Kidney (tissue), 14 donors: ENCODE measurements around the gene RCVRN. TPM values are rescaled to one million over a fixed set of nuclear protein-coding genes. Genes with fewer than 3 reads are reported as not detected.

Source experiments
- DNase-seq, 5 donors: peaks; one replicate each; pipeline ENCODE4 v3.0.0-alpha.2; 2013 to 2020
- FAIRE-seq: peaks from 2 replicates; lab custom pipeline; 2012; peaks lifted over from hg19 to GRCh38; lab: Jason Lieb, UNC
- H3K27ac ChIP-seq, 2 donors: one replicate each; pipeline ENCODE4 v1.7.0; 2013; ENCODE audit warnings: low read depth in 2 of 2, low read length in 2 of 2, inconsistent platforms in 1 of 2
- H3K27me3 ChIP-seq: one replicate; pipeline ENCODE4 v1.7.1; 2013; ENCODE audit warnings: low read length, inconsistent platforms; ENCODE audit not compliant: control insufficient read depth, insufficient read depth
- H3K36me3 ChIP-seq, 3 donors: one replicate each; pipeline versions ENCODE4 v1.7.0 to v1.7.1; 2013; ENCODE audit warnings: low read length in 3 of 3, control low read depth in 1 of 3, inconsistent platforms in 1 of 3; ENCODE audit not compliant: insufficient read depth in 3 of 3, control insufficient read depth in 2 of 3
- H3K4me1 ChIP-seq, 3 donors: one replicate each; pipeline versions ENCODE4 v1.7.0 to v1.7.1; 2013; ENCODE audit warnings: low read length in 3 of 3, inconsistent platforms in 1 of 3, low read depth in 1 of 3; ENCODE audit not compliant: control insufficient read depth in 2 of 3, insufficient read depth in 2 of 3
- H3K4me3 ChIP-seq, 3 donors: one replicate each; pipeline versions ENCODE4 v1.7.0 to v1.8.1; 2013; ENCODE audit warnings: low read length in 3 of 3, control low read depth in 1 of 3, inconsistent platforms in 1 of 3
- H3K9ac ChIP-seq, 3 donors: one replicate each; pipeline versions ENCODE4 v1.7.0 to v1.7.1; 2013; ENCODE audit warnings: low read length in 3 of 3, control low read depth in 1 of 3, inconsistent platforms in 1 of 3
- H3K9me3 ChIP-seq, 3 donors: one replicate each; pipeline versions ENCODE4 v1.7.0 to v1.7.1; 2013; ENCODE audit warnings: low read length in 3 of 3, control low read depth in 1 of 3, inconsistent platforms in 1 of 3; ENCODE audit not compliant: control insufficient read depth in 2 of 3, insufficient read depth in 1 of 3
- intact Hi-C: fragments of 100-400 bp; cut with DNase I; formaldehyde crosslinking; loops from one replicate; pipeline ENCODE4 v1.11.1; 2022
- polyA plus RNA-seq: library from polyadenylated mRNA; stranded (reverse); fragments of 350-450 nt; fragmentation: Illumina TruSeq; extraction: RNeasy Lipid Tissue Mini Kit (QIAGEN cat#74804); gene quantifications from one replicate; pipeline ENCODE4 v1.2.3, GENCODE V29; 2014; ENCODE audit warnings: low read depth, low replicate concordance; ENCODE audit not compliant: insufficient read depth
- total RNA-seq: library from RNA; stranded (reverse); fragmentation: NEBNext Ultra II Directional; extraction: Animal tissue kit (Norgen Biotek cat#: 25700); gene quantifications from one replicate; pipeline ENCODE4 v1.2.1, GENCODE V29; 2021
- TF ChIP-seq, protein P1 (sequence below): IDR thresholded peaks from 3 replicates; pipeline ENCODE4 v1.5.1; 2012; ENCODE audit warnings: mild to moderate bottlenecking, moderate library complexity, borderline replicate concordance; ENCODE audit not compliant: insufficient read depth; ENCODE audit errors: extremely low read depth
- donor health status: control.
- donor health status: control.
- donor health status: control.
- donor health status: control.
- donor health status: control.
- donor health status: DM: yes; HTN: yes; CAD: no.
- donor health status: Normal renal cell carcinoma (clear cell type).

Gene RCVRN
- total and polyA plus RNA-seq, 2 donors from 2014 or later: not detected

DNA sequence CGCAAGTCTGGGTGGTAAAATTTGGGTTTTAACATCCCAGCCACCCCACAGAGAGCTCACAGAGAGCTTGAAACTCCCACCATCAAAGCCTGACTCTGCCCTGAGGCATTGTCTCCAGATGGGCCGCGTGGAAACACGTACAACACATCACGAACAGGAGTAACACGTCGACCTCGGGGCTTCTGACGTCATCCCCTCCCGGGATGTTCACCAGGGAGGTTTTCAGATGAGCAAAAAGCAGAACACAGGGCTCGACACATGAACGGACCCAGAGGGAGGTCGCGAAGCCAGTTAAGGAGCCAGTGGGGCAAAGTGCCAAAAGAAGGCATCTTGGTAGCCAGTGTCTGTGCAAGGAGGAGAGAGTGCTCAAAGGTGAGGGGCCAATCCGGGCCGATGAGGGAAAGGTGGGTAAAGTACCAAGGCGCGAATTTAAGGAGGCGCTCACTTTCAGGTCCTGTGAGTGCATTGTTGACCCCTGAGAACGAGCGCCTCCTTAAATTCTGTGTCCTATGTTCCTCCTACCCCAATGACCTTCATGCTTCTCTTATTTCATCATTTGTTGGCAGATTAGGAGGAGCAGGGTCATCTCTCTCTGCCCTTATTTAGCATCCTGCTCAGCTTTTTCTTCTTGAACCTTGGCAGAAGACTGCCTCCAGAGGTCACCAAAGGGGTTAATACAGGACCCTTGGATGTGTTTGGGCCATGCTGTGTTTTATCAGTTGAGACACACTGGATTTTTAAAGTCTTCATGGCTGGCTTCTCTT, 5.6 kb downstream of the RCVRN start:
- H3K9me3 ChIP-seq: peaks cover 0 to 4% (median 0%) of the 10 kb centered on the region in 3 donors
- no peak overlapping the region for H3K27ac ChIP-seq
- H3K36me3 ChIP-seq: no peaks in the 10 kb centered on the region

DNA sequence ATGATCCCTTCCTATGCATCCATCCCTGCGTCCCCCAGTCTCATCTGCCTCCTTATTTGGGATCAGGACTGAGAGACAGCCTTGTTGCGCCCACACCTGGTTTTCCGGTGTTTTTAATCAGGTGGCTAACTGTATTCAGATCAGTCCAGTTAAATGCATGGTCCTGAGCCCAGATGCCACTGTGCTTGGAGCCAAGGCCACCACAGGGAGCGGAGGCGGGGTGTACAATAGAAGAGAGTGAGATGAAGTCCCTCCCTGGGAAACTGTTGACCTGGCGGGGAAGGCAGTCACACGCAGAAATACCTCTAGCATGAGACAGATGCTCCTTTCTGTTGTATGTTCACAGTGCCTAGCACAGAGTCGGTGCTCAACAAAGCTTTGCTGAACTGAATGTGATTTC, 6.3 kb downstream of the RCVRN start:
- TF ChIP-seq, protein P1, sequence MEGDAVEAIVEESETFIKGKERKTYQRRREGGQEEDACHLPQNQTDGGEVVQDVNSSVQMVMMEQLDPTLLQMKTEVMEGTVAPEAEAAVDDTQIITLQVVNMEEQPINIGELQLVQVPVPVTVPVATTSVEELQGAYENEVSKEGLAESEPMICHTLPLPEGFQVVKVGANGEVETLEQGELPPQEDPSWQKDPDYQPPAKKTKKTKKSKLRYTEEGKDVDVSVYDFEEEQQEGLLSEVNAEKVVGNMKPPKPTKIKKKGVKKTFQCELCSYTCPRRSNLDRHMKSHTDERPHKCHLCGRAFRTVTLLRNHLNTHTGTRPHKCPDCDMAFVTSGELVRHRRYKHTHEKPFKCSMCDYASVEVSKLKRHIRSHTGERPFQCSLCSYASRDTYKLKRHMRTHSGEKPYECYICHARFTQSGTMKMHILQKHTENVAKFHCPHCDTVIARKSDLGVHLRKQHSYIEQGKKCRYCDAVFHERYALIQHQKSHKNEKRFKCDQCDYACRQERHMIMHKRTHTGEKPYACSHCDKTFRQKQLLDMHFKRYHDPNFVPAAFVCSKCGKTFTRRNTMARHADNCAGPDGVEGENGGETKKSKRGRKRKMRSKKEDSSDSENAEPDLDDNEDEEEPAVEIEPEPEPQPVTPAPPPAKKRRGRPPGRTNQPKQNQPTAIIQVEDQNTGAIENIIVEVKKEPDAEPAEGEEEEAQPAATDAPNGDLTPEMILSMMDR: no peak
- Histone ChIP-seq H3K9ac (no peak overlapping the region), H3K36me3 (no peaks in the 10 kb centered on the region), H3K27me3 (no peaks in the 10 kb centered on the region), H3K27ac (no peak overlapping the region), H3K4me3 (no peak overlapping the region), H3K4me1 (no peaks in the 10 kb centered on the region), H3K9me3 (peaks cover 0 to 4% (median 0%) of the 10 kb centered on the region in 3 donors)
- intact Hi-C loops: no loop called here
- no peak for FAIRE-seq
- DNase-seq: no peak

More for the DNA sequence above, 5.6 kb downstream of the RCVRN start:
- DNase-seq (no peak), FAIRE-seq (no peak)
- Histone ChIP-seq H3K4me3 (no peak overlapping the region), H3K4me1 (no peaks in the 10 kb centered on the region), H3K27me3 (no peaks in the 10 kb centered on the region), H3K9ac (no peak overlapping the region)
- intact Hi-C loops: no loop called here
- TF ChIP-seq, protein P1: no peak

DNA sequence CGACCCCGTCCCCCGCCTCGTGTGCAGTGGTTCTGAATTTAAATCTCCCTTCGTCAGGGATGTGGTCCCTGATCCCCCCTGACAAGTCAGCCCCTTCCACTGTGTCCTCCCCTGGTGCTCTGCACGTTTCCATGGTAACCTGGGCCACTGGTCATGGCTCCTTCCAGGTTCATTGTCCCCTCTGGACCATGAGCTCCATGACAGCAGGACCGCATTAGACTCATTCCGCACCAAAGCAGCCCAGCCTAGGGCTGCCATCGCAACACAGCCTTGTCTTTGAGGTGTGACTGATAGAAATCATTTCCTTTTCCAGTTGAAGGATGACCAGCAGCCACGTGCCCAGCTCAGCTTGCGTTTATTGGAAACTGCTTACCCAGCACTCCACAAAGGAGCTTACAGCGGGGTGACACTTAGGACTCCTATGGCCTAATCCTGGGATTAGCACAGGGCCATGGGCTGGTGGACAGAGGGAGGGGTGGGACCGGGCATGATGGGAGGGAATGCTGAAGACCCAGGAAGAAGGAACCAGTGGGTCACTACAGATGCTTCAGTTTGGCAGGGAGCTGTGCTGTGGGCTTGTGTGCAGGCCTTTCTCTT, 7.6 kb downstream of the RCVRN start:
- intact Hi-C loops: no loop called here
- Histone ChIP-seq H3K9me3 (peaks cover 0 to 4% (median 0%) of the 10 kb centered on the region in 3 donors), H3K27ac (no peak overlapping the region), H3K4me1 (no peaks in the 10 kb centered on the region), H3K4me3 (no peak overlapping the region), H3K9ac (no peak overlapping the region), H3K36me3 (no peaks in the 10 kb centered on the region), H3K27me3 (no peaks in the 10 kb centered on the region)
- FAIRE-seq (no peak), DNase-seq (peak in 1 of 5 donors; percentile 63)
- TF ChIP-seq, protein P1: no peak
